HG02884 (cell line): ENCODE measurements around the gene CDC14B.
"Not testable (repeated sequence)": the region's sequence is repeated elsewhere in the genome, so short reads cannot be mapped to it uniquely, and the experiment has no call there.

Experiments
- ATAC-seq: cut with Tn5 transposase; IDR thresholded peaks from one replicate; pipeline ENCODE4 v1.9.1; 2021; ENCODE audit warnings: mild to moderate bottlenecking, moderate library complexity; ENCODE audit not compliant: unreplicated experiment

CDC14B gene

GRCh38 chr9:96596601-96597111 lies 23.0 kb downstream of the CDC14B start:
- no peak for ATAC-seq

GRCh38 chr9:96587338-96588315 lies 32.0 kb downstream of the CDC14B start:
- no peak for ATAC-seq

- no peak for ATAC-seq
Measured at GRCh38 chr9:96585426-96585825, 34.2 kb downstream of the CDC14B start.

GRCh38 chr9:96582199-96582598 lies 37.4 kb downstream of the CDC14B start:
- not testable (repeated sequence) for ATAC-seq

GRCh38 chr9:96581786-96582185 lies 37.9 kb downstream of the CDC14B start:
- ATAC-seq: no peak

GRCh38 chr9:96581301-96581700 lies 38.3 kb downstream of the CDC14B start:
- no peak for ATAC-seq

GRCh38 chr9:96574931-96575351 lies 44.7 kb downstream of the CDC14B start:
- no peak for ATAC-seq

- no peak for ATAC-seq
Measured at GRCh38 chr9:96574455-96574854, 45.2 kb downstream of the CDC14B start.

GRCh38 chr9:96567203-96567700 lies 52.4 kb downstream of the CDC14B start:
- ATAC-seq: no peak

- ATAC-seq: no peak
Measured at GRCh38 chr9:96566498-96567202, 53.0 kb downstream of the CDC14B start.

GRCh38 chr9:96565671-96566497 lies 53.8 kb downstream of the CDC14B start:
- ATAC-seq: no peak

GRCh38 chr9:96564217-96564616 lies 55.4 kb downstream of the CDC14B start:
- no peak for ATAC-seq

GRCh38 chr9:96559339-96559943 lies 60.2 kb downstream of the CDC14B start:
- ATAC-seq: no peak

GRCh38 chr9:96557921-96558320 lies 61.7 kb downstream of the CDC14B start:
- no peak for ATAC-seq

- ATAC-seq: no peak
Measured at GRCh38 chr9:96556701-96557461, 62.8 kb downstream of the CDC14B start.

- ATAC-seq: no peak
Measured at GRCh38 chr9:96555567-96556386, 63.9 kb downstream of the CDC14B start.

GRCh38 chr9:96554801-96555566 lies 64.7 kb downstream of the CDC14B start:
- ATAC-seq: no peak

GRCh38 chr9:96554326-96554725 lies 65.3 kb downstream of the CDC14B start:
- ATAC-seq: no peak
